G401.6 (cell line): Measurements from ENCODE around the gene RYR3.
A peak's percentile ranks its signal among the peaks of the same experiment; 100 is the strongest.

Experiments used
- FAIRE-seq: peaks from 2 replicates; lab custom pipeline; 2012; peaks lifted over from hg19 to GRCh38; lab: Jason Lieb, UNC

Gene RYR3

GRCh38 chr15:33716025-33716424, 405.3 kb downstream of the RYR3 start:
- no peak for FAIRE-seq

GRCh38 chr15:33720952-33721351, 410.2 kb downstream of the RYR3 start:
- FAIRE-seq = no peak

- no peak for FAIRE-seq
Observed at GRCh38 chr15:33722005-33722672, 411.4 kb downstream of the RYR3 start.

GRCh38 chr15:33722673-33723015, 411.9 kb downstream of the RYR3 start:
- no peak for FAIRE-seq

- FAIRE-seq = no peak
Observed at GRCh38 chr15:33724321-33725036, 413.7 kb downstream of the RYR3 start.

- no peak for FAIRE-seq
Observed at GRCh38 chr15:33729653-33730052, 418.9 kb downstream of the RYR3 start.

GRCh38 chr15:33730815-33731214, 420.0 kb downstream of the RYR3 start:
- FAIRE-seq = no peak

- no peak for FAIRE-seq
Observed at GRCh38 chr15:33735143-33735542, 424.4 kb downstream of the RYR3 start.

GRCh38 chr15:33735637-33736247, 425.0 kb downstream of the RYR3 start:
- peak; percentile 95 for FAIRE-seq

GRCh38 chr15:33737687-33738601, 427.2 kb downstream of the RYR3 start:
- FAIRE-seq = peak; percentile 61

GRCh38 chr15:33738941-33739664, 428.3 kb downstream of the RYR3 start:
- FAIRE-seq = no peak

GRCh38 chr15:33742306-33742705, 431.5 kb downstream of the RYR3 start:
- no peak for FAIRE-seq

- no peak for FAIRE-seq
Observed at GRCh38 chr15:33742800-33743199, 432.0 kb downstream of the RYR3 start.

GRCh38 chr15:33746203-33746602, 435.4 kb downstream of the RYR3 start:
- FAIRE-seq = no peak

GRCh38 chr15:33753012-33753411, 442.2 kb downstream of the RYR3 start:
- no peak for FAIRE-seq

GRCh38 chr15:33754242-33754641, 443.5 kb downstream of the RYR3 start:
- FAIRE-seq = no peak

GRCh38 chr15:33756961-33757360, 446.2 kb downstream of the RYR3 start:
- no peak for FAIRE-seq

- no peak for FAIRE-seq
Observed at GRCh38 chr15:33757516-33758232, 446.9 kb downstream of the RYR3 start.

GRCh38 chr15:33766389-33766788, 455.6 kb downstream of the RYR3 start:
- FAIRE-seq = no peak

GRCh38 chr15:33768670-33769190, 458.0 kb downstream of the RYR3 start:
- FAIRE-seq = no peak

GRCh38 chr15:33773969-33774368, 463.2 kb downstream of the RYR3 start:
- no peak for FAIRE-seq
